Right lobe of liver (tissue), 6 donors: ENCODE results near the gene SNAPC2. TPM values are rescaled to one million over a fixed set of nuclear protein-coding genes. Genes with fewer than 3 reads are reported as not detected.

Source experiments
- ATAC-seq, 4 donors: fragments of 200-7000 bp; cut with Tn5 transposase; one replicate each; pipeline ENCODE4 v1.9.1; 2020; ENCODE audit warnings: mild to moderate bottlenecking in 4 of 4, moderate library complexity in 4 of 4
- DNase-seq, 3 donors: peaks; one replicate each; pipeline ENCODE4 v3.0.0-alpha.2; 2020
- H3K27ac ChIP-seq, 3 donors: fragments of 200-600 bp; one replicate each; pipeline ENCODE4 v1.8.0; 2022
- H3K27me3 ChIP-seq, 2 donors: fragments of 200-600 bp; one replicate each; pipeline ENCODE4 v1.8.0; 2022
- H3K36me3 ChIP-seq, 4 donors: fragments of 200-600 bp; sonication (generic) in 1 of 4; one replicate each; pipeline versions ENCODE4 v1.5.1 to v1.8.0; 2017 to 2022; ENCODE audit warnings: control low read depth in 1 of 4
- H3K4me1 ChIP-seq, 4 donors: fragments of 200-600 bp; sonication (generic) in 1 of 4; one replicate each; pipeline versions ENCODE4 v1.5.1 to v1.8.0; 2017 to 2022; ENCODE audit warnings: control low read depth in 1 of 4
- H3K4me3 ChIP-seq, 3 donors: fragments of 200-600 bp; one replicate each; pipeline ENCODE4 v1.8.0; 2022
- H3K9me3 ChIP-seq, 4 donors: fragments of 200-600 bp; sonication (generic) in 1 of 4; one replicate each; pipeline versions ENCODE4 v1.5.1 to v1.8.0; 2017 to 2022; ENCODE audit warnings: control low read depth in 1 of 4
- POLR2A ChIP-seq: fragments of 450-650 bp; IDR thresholded peaks from one replicate; pipeline ENCODE4 v1.6.1; 2017; ENCODE audit warnings: antibody characterized with exemption, mild to moderate bottlenecking
- WGBS: methylation state at CpG from one replicate; pipeline ENCODE4 v1.1.6; 2018; ENCODE audit warnings: low coverage, low lambda C conversion rate; ENCODE audit not compliant: insufficient coverage; ENCODE audit errors: missing lambda C conversion rate; 5-methylcytosine and 5-hydroxymethylcytosine counted together
- intact Hi-C, 2 donors: fragments of 100-400 bp; cut with DNase I; formaldehyde crosslinking; loops; one replicate each; pipeline versions ENCODE4 v1.11.2 to v1.14.1; 2022
- total RNA-seq, 6 experiments: library from RNA; depleted of rRNA in 2 of 6; stranded (reverse); fragments of >200 nt in 2 of 6; fragmentation: NEBNext Ultra II Directional in 3 of 6; extraction: Animal tissue kit (Norgen Biotek cat#: 25700) in 3 of 6; gene quantifications; one replicate each; pipeline versions ENCODE4 v1.1.0 to v1.2.4, GENCODE V29; 2016 to 2023
- TF ChIP-seq, protein P1 (sequence below), 4 donors: fragments of 200-600 bp in 3 of 4; fragments of 450-650 bp in 1 of 4; IDR thresholded peaks; one replicate each; pipeline versions ENCODE4 v1.5.1 to v1.8.0; 2016 to 2022; ENCODE audit warnings: antibody characterized with exemption in 4 of 4, mild to moderate bottlenecking in 2 of 4
- donor health status: DM: no; HTN: yes; CAD: no.
- donor health status: DM: no; HTN: no; CAD: no.
- donor health status: DM: no; HTN: no; CAD: no.
- donor health status: DM: no; HTN: yes; CAD: no.
- donor health status: DM: no; HTN: yes; CAD: no.

SNAPC2 gene
- total RNA-seq, 6 experiments from 2014 or later, result 3.5 to 7.8 (median 5.2) TPM

DNA sequence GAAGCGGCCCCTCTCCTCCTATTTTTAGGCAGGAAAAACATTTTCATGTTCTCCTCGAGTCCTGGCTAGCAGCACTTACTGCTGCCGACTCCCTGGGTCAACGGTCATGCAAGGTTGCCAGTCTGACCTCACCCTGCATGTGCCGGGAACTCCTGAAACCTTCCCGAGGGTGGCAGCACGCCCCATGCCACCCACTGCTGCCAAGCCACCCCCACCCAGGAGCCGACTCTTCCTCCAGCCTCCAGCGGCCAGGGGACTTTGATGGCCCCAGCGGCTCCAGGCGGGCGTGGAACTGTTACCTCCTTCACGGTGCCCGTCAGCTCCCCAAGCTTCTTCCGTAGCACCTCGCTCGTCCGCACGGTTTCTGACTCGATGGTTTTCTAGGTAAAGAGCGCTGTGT is 14.6 kb downstream of the SNAPC2 start:
- Histone ChIP-seq H3K4me3 (no peak overlapping the region), H3K9me3 (no peaks in the 10 kb centered on the region), H3K36me3 (peaks cover 0 to 79% (median 47%) of the 10 kb centered on the region in 4 donors), H3K27me3 (no peaks in the 10 kb centered on the region), H3K27ac (no peak overlapping the region), H3K4me1 (peaks cover 0 to 9% (median 0%) of the 10 kb centered on the region in 4 donors)
- intact Hi-C loops, result no loop called here
- DNase-seq (peak; percentile 59 to 79 (median 64)), ATAC-seq (peak; percentile 8 to 79 (median 67))
- TF ChIP-seq, protein P1, sequence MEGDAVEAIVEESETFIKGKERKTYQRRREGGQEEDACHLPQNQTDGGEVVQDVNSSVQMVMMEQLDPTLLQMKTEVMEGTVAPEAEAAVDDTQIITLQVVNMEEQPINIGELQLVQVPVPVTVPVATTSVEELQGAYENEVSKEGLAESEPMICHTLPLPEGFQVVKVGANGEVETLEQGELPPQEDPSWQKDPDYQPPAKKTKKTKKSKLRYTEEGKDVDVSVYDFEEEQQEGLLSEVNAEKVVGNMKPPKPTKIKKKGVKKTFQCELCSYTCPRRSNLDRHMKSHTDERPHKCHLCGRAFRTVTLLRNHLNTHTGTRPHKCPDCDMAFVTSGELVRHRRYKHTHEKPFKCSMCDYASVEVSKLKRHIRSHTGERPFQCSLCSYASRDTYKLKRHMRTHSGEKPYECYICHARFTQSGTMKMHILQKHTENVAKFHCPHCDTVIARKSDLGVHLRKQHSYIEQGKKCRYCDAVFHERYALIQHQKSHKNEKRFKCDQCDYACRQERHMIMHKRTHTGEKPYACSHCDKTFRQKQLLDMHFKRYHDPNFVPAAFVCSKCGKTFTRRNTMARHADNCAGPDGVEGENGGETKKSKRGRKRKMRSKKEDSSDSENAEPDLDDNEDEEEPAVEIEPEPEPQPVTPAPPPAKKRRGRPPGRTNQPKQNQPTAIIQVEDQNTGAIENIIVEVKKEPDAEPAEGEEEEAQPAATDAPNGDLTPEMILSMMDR (IDR thresholded peaks at IDR 0.05), result no peak
- no peak for TF ChIP-seq POLR2A
- WGBS, result 69% methylated on average over 13 of the region's 21 CpGs

GRCh38 chr19:7940841-7941240 is 20.7 kb downstream of the SNAPC2 start:
- no peaks in the 10 kb centered on the region for H3K27me3 ChIP-seq
- no peaks in the 10 kb centered on the region for H3K9me3 ChIP-seq
- DNase-seq (no peak), ATAC-seq (no peak)
- intact Hi-C loops, result loop anchor here in 1 of 2 donors (10.0 kb wide), 1 partner anchor 314 kb away; no protein-coding TSS in a partner anchor
- peaks cover 0 to 13% (median 0%) of the 10 kb centered on the region in 4 donors for H3K4me1 ChIP-seq
- TF ChIP-seq, protein P1 (IDR thresholded peaks at IDR 0.05), result no peak
- TF ChIP-seq POLR2A, result no peak
- H3K27ac ChIP-seq, result no peak overlapping the region
- H3K4me3 ChIP-seq, result no peak overlapping the region
- WGBS, result 80% methylated on average over 2 of the region's 13 CpGs
- peaks cover 0 to 38% (median 16%) of the 10 kb centered on the region in 4 donors for H3K36me3 ChIP-seq

DNA sequence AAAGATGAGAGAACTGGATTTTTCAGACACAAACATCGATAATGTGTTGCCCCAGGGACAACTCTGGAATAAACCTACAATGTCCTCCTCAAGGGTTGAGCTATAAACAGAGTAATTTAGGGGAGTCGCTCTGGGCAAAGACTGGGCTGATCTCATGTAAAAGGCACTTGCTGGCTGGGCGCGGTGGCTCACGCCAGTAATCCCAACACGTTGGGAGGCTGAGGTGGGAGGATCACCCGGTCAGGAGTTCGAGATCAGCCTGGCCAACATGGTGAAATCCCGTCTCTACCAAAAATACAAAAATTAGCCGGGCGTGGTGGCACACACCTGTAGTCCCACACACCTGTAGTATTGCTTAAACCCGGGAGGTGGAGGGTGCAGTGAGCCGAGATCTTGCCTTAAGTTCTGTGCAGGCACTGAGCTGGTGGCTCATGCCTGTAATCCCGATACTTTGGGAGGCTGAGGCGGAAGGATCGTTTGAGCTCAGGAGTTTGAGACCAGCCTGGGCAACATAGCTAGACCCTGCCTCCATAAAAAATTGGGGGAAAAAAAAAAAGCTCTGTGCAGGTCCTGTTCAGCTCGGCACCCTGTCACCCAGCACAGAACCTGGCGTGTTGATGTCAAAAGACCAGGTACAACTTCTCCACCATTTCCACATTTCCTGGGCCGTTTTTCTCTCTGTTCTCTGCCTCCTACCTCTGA is 21.9 kb downstream of the SNAPC2 start:
- peaks cover 0 to 13% (median 0%) of the 10 kb centered on the region in 4 donors for H3K4me1 ChIP-seq
- no peak for DNase-seq
- H3K27ac ChIP-seq, result no peak overlapping the region
- H3K36me3 ChIP-seq, result peaks cover 0 to 26% (median 11%) of the 10 kb centered on the region in 4 donors
- H3K9me3 ChIP-seq, result no peaks in the 10 kb centered on the region
- no peak overlapping the region for H3K4me3 ChIP-seq
- WGBS, result 84% methylated on average over 7 of the region's 19 CpGs
- no peaks in the 10 kb centered on the region for H3K27me3 ChIP-seq
- intact Hi-C loops, result loop anchor here in 1 of 2 donors (10.0 kb wide), 1 partner anchor 313 kb away; no protein-coding TSS in a partner anchor
- no peak for ATAC-seq
- TF ChIP-seq POLR2A, result no peak
- TF ChIP-seq, protein P1 (IDR thresholded peaks at IDR 0.05), result no peak

- 3% methylated on average over 26 of the region's 33 CpGs for WGBS
- peaks cover 0 to 13% (median 0%) of the 10 kb centered on the region in 4 donors for H3K4me1 ChIP-seq
- peak overlapping the region; percentile 89 to 97 (median 93) for H3K27ac ChIP-seq
- intact Hi-C loops, result loop anchor here in 1 of 2 donors (10.0 kb wide), 1 partner anchor 312 kb away; no protein-coding TSS in a partner anchor
- TF ChIP-seq, protein P1 (IDR thresholded peaks at IDR 0.05), result no peak
- no peak for TF ChIP-seq POLR2A
- no peaks in the 10 kb centered on the region for H3K9me3 ChIP-seq
- H3K27me3 ChIP-seq, result no peaks in the 10 kb centered on the region
- peak overlapping the region; percentile 74 to 94 (median 94) for H3K4me3 ChIP-seq
- peaks cover 0 to 16% (median 6%) of the 10 kb centered on the region in 4 donors for H3K36me3 ChIP-seq
- ATAC-seq (peak in 3 of 4 donors; percentile 31 to 56 (median 56)), DNase-seq (peak in 1 of 3 donors; percentile 66)
Measured at GRCh38 chr19:7942981-7943443, 22.9 kb downstream of the SNAPC2 start.
